GM10248 (cell line): ENCODE measurements around the gene SGCD.
"Not testable (repeated sequence)": the region's sequence is repeated elsewhere in the genome, so short reads cannot be mapped to it uniquely, and the experiment has no call there.

Experiments
- CTCF ChIA-PET: fragments of 300-600 bp; sonication (Branson Sonifier 250); formaldehyde crosslinking; extraction: SDS; loops from one replicate; lab custom pipeline; 2021; ENCODE audit warnings: antibody characterized with exemption; lab: Yijun Ruan, JAX
- POLR2A ChIA-PET: fragments of 350-650 bp; sonication (Branson Sonifier 250); formaldehyde crosslinking; extraction: SDS; loops from one replicate; lab custom pipeline; 2020; ENCODE audit warnings: antibody characterized with exemption; lab: Yijun Ruan, JAX
- DNase-seq: peaks from one replicate; pipeline ENCODE4 v3.0.0; 2012; ENCODE audit errors: extremely low spot score
- TF ChIP-seq, protein P1 (sequence below): IDR thresholded peaks from 2 replicates; pipeline ENCODE4 v1.5.1; 2012; ENCODE audit warnings: mild to moderate bottlenecking, low read depth; ENCODE audit errors: extremely low read depth, missing control alignments, control extremely low read depth

SGCD gene

DNA sequence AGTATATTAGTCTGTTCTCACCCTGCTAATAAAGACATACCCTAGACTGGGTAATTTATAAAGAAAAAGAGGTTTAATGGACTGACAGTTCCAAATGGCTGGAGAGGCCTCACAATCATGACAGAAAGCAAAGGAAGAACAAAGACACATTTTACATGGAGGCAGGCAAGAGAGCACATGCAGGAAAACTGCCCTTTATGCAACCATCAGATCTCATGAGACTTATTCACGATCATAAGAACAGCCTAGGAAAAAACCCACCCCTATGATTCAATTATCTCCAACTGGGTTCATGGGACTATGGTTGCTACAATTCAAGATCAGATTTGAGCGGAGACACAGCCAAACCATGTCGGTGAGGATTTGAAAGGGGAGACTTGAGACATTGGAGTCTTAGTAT lies 270.3 kb downstream of the SGCD start:
- CTCF ChIA-PET, result no interaction called here
- POLR2A ChIA-PET, result no interaction called here
- TF ChIP-seq, protein P1, sequence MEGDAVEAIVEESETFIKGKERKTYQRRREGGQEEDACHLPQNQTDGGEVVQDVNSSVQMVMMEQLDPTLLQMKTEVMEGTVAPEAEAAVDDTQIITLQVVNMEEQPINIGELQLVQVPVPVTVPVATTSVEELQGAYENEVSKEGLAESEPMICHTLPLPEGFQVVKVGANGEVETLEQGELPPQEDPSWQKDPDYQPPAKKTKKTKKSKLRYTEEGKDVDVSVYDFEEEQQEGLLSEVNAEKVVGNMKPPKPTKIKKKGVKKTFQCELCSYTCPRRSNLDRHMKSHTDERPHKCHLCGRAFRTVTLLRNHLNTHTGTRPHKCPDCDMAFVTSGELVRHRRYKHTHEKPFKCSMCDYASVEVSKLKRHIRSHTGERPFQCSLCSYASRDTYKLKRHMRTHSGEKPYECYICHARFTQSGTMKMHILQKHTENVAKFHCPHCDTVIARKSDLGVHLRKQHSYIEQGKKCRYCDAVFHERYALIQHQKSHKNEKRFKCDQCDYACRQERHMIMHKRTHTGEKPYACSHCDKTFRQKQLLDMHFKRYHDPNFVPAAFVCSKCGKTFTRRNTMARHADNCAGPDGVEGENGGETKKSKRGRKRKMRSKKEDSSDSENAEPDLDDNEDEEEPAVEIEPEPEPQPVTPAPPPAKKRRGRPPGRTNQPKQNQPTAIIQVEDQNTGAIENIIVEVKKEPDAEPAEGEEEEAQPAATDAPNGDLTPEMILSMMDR, result no peak
- DNase-seq, result no peak

DNA sequence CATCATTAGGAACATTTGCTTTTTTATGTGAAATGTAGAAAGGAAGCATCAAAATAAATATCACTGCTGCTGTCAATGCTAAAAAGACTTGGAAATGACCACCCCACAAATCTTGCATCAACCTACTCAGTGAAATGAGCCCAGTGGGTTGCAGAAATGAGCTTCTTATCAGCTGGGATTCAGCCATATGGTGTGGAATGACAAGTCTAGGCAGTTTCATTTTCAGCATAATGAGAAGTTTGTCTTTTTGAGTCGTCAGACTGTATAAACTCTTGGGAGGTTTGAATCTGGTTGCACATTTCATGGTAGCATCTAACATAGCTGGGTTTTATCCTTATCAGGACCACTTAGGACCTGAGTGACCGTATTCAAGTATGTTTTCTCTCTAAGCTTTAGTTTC lies 272.0 kb downstream of the SGCD start:
- ChIA-PET POLR2A (no interaction called here), CTCF (no interaction called here)
- TF ChIP-seq, protein P1, result no peak
- DNase-seq, result no peak

DNA sequence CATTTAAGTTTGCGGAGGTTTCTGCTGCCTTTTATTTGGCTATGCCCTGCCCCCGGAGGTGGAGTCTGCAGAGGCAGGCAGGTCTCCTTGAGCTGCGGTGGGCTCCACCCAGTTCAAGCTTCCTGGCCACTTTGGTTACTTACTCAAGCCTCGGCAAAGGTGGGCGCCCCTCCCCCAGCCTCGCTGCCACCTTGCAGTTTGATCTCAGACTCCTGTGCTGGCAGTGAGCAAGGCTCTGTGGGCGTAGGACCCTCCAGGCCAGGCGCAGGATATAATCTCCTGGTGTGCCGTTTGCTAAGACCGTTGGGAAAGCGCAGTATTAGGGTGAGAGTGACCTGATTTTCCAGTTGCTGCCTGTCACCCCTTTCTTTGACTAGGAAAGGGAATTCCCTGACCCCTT lies 283.6 kb downstream of the SGCD start:
- CTCF ChIA-PET, result interaction anchor here (1.2 kb wide), 1 partner anchor 8 kb away, joined by 3 read pairs; no protein-coding TSS in a partner anchor
- DNase-seq, POLR2A ChIA-PET: not testable (repeated sequence)

DNA sequence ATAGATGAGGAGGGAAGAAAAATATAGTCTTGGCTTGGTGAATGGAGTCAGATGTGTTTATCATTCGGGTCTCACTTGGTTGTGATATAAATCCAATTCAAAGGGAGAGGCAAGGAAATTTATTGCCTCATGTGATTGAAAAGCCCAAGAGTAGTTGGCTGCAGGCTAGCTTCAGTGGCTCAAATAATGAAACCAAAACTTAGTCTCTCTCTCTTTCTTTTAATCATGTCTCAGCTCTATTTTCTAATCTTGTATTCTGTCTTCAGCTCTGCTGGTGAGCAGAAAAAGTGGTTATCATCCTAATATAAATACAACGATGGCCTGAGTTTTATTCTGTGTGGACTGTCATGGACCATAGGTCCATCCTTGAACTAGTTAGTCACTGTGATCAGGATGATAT lies 288.9 kb downstream of the SGCD start:
- ChIA-PET POLR2A (no interaction called here), CTCF (no interaction called here)
- no peak for DNase-seq
- TF ChIP-seq, protein P1, result no peak

DNA sequence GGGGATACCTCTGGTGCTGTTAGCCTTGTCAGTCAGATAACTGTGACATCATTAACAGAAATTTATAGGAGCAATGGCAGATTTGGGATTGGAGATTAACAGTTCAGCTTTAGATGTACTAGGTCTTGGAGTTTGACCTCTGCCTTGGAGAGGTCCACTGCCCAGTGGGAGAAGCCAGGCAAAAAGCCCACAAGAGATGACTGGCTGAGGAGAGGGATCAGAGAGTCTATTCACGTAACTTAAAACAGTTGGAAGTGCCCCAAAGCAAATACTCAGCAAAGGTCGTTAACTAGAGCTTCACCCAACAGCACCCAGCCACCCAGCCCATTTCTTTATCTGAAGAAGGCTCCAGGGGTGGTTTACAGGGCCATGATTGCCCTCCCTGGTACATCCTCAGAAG lies 290.5 kb downstream of the SGCD start:
- DNase-seq, result no peak
- CTCF ChIA-PET, result interaction anchor here (0.6 kb wide), 1 partner anchor 34 kb away, joined by 3 read pairs; no protein-coding TSS in a partner anchor
- TF ChIP-seq, protein P1, result no peak
- POLR2A ChIA-PET, result no interaction called here

DNA sequence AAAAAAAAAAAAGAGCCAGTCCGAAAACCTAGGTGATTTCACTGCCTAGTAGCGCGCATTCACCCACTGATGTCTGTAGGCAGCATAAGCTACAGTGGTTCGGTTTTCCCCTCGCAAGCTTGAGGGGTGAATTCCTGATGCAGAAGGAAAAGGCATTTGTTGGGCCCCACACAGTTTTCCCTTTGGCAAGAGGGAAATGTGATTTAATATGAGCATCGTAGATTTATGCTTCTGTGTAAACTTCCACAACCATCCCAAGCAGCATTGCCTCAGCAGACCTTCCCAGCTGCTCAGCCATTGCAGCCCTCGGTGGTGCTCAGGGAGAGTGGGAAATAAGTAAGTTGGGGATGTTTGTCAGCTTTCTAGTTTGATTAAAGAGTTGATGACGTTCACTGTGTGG lies 291.6 kb downstream of the SGCD start:
- TF ChIP-seq, protein P1, result no peak
- POLR2A ChIA-PET, result no interaction called here
- no peak for DNase-seq
- CTCF ChIA-PET, result interaction anchor here (1.4 kb wide), 1 partner anchor 9 kb away, joined by 3 read pairs; no protein-coding TSS in a partner anchor

DNA sequence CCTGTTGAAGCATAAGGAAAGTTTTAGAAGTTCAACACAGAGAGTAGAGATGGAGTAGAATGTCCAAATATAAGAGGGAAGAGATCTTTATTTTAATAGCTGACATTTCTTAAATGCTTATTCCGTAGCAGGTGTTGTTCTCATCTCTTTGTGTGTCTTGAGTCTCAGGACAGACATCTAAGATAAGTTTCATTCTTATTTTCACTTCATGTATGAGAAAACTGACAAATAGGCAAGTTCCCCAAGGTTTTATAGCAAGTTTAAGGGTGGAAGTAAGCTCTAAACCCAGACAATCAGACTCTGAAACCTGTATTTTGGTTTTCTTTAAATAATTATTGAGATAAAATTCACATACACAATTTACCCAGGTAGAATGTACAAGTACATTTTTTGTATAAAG lies 294.8 kb downstream of the SGCD start:
- ChIA-PET POLR2A (no interaction called here), CTCF (interaction anchor here (1.6 kb wide), 1 partner anchor 9 kb away, joined by 3 read pairs; no protein-coding TSS in a partner anchor)

More for the DNA sequence above, 294.8 kb downstream of the SGCD start:
- TF ChIP-seq, protein P1, result no peak
- DNase-seq, result no peak
